Loucy (cell line): Measurements from ENCODE around the gene CACNA1H.
"Not testable (repeated sequence)": the region's sequence is repeated elsewhere in the genome, so short reads cannot be mapped to it uniquely, and the experiment has no call there.

Experiments
- EZH2phosphoT487 ChIP-seq: fragments of 200-600 bp; IDR thresholded peaks from 2 replicates; pipeline ENCODE4 v1.6.1; 2018; ENCODE audit warnings: antibody characterized with exemption, mild to moderate bottlenecking, moderate library complexity, borderline replicate concordance
- TF ChIP-seq, protein P1 (sequence below): fragments of 200-600 bp; sonication (generic); conservative IDR thresholded peaks from 2 replicates; pipeline ENCODE4 v1.5.1; 2014; ENCODE audit warnings: mild to moderate bottlenecking, antibody characterized with exemption, low read length

DNA sequence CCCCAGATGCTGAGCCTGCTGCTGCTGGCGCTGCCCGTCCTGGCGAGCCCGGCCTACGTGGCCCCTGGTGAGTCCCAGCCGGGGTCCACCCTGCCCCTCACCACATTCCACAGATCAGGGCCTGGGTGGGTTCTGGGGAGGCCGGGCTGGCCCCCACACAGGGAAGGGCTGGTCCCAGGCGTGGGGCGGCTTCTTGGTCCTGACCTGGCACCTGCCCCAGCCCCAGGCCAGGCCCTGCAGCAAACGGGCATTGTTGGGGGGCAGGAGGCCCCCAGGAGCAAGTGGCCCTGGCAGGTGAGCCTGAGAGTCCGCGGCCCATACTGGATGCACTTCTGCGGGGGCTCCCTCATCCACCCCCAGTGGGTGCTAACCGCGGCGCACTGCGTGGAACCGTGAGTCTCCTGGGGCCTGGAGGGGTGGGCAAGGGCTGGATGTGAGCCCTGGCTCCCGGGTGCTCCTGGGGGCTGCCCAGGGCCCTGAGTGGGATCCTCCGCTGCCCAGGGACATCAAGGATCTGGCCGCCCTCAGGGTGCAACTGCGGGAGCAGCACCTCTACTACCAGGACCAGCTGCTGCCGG is 103.5 kb downstream of the CACNA1H start:
- TF ChIP-seq, protein P1, sequence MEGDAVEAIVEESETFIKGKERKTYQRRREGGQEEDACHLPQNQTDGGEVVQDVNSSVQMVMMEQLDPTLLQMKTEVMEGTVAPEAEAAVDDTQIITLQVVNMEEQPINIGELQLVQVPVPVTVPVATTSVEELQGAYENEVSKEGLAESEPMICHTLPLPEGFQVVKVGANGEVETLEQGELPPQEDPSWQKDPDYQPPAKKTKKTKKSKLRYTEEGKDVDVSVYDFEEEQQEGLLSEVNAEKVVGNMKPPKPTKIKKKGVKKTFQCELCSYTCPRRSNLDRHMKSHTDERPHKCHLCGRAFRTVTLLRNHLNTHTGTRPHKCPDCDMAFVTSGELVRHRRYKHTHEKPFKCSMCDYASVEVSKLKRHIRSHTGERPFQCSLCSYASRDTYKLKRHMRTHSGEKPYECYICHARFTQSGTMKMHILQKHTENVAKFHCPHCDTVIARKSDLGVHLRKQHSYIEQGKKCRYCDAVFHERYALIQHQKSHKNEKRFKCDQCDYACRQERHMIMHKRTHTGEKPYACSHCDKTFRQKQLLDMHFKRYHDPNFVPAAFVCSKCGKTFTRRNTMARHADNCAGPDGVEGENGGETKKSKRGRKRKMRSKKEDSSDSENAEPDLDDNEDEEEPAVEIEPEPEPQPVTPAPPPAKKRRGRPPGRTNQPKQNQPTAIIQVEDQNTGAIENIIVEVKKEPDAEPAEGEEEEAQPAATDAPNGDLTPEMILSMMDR, result not testable (repeated sequence)
- TF ChIP-seq EZH2phosphoT487, result not testable (repeated sequence)
